HCT116 (cell line): ENCODE data around the gene HOXD8. TPM values are rescaled to one million over a fixed set of nuclear protein-coding genes. Genes with fewer than 3 reads are reported as not detected.

Experiments used
- ATAC-seq: fragments of 200-7000 bp; cut with Tn5 transposase; 2 replicates; pipeline ENCODE4 v1.9.1; 2020; ENCODE audit warnings: mild to moderate bottlenecking, moderate library complexity
- BruUV-seq: library from RNA; stranded (reverse); fragments of 400-500 nt; replicated peaks from 2 replicates; lab custom pipeline; 2021; lab: Mats Ljungman, UMichigan
- CTCF ChIA-PET: fragments of 300-600 bp; sonication (Branson Sonifier 250); formaldehyde crosslinking; loops from one replicate; lab custom pipeline; 2021; ENCODE audit warnings: antibody characterized with exemption; lab: Charles Lee
- POLR2A ChIA-PET: fragments of 300-600, 350-600 bp; sonication (Branson Sonifier 250); formaldehyde crosslinking; loops from one replicate; lab custom pipeline; 2021; ENCODE audit warnings: antibody characterized with exemption; lab: Charles Lee
- RAD21 ChIA-PET, 2 experiments: fragments of 300-600 bp; sonication (Branson Sonifier 250); formaldehyde crosslinking; loops; one replicate each; lab custom pipeline; 2023; ENCODE audit warnings: low total read pairs in 2 of 2; ENCODE audit not compliant: uncharacterized antibody in 2 of 2, unreplicated experiment in 2 of 2, low non-redundant PET in 1 of 2; lab: Charles Lee
- DNase-seq: peaks from one replicate; pipeline ENCODE4 v3.0.0-alpha.2; 2010; ENCODE audit warnings: low read depth, low spot score
- H2AFZ ChIP-seq: fragments of 200-600 bp; shearing (Covaris generic), sonication (generic); 2 replicates; pipeline ENCODE4 v1.6.1; 2017; ENCODE audit warnings: low read depth, mixed run types, mixed read lengths, antibody characterized with exemption, low read length; ENCODE audit not compliant: poor library complexity, severe bottlenecking
- H3K27ac ChIP-seq: 2 replicates; pipeline ENCODE4 v1.5.1; 2012; ENCODE audit warnings: low read depth, low read length
- H3K27me3 ChIP-seq: fragments of 200-600 bp; sonication (generic); 2 replicates; pipeline ENCODE4 v1.6.1; 2016; ENCODE audit warnings: mixed run types, low read length, mixed read lengths; ENCODE audit not compliant: insufficient read depth
- H3K36me3 ChIP-seq, 2 experiments: fragments of 200-500 bp in 1 of 2; fragments of 200-600 bp in 1 of 2; sonication (Bioruptor generic) in 1 of 2; sonication (generic) in 1 of 2; 2 replicates each; pipeline versions ENCODE4 v1.5.1 to v1.6.1; 2014 to 2016; ENCODE audit warnings: low read length in 2 of 2, inconsistent platforms in 1 of 2, mixed read lengths in 1 of 2, mixed run types in 1 of 2; ENCODE audit not compliant: insufficient read depth in 2 of 2, control insufficient read depth in 1 of 2
- H3K4me1 ChIP-seq, 2 experiments: fragments of 200-600 bp in 1 of 2; sonication (generic) in 1 of 2; 2 replicates each; pipeline versions ENCODE4 v1.5.1 to v1.6.1; 2012 to 2017; ENCODE audit warnings: low read length in 2 of 2, inconsistent platforms in 1 of 2, mild to moderate bottlenecking in 1 of 2, mixed read lengths in 1 of 2, mixed run types in 1 of 2, moderate library complexity in 1 of 2; ENCODE audit not compliant: insufficient read depth in 2 of 2, control insufficient read depth in 1 of 2
- H3K4me2 ChIP-seq: fragments of 200-600 bp; sonication (generic); 2 replicates; pipeline ENCODE4 v1.6.1; 2017; ENCODE audit warnings: mixed run types, low read length, mixed read lengths
- H3K4me3 ChIP-seq, 2 experiments: fragments of 200-600 bp in 1 of 2; sonication (generic) in 1 of 2; replicated peaks in 1 of 2; 2 replicates each; pipeline ENCODE4 v1.5.1; 2011 to 2016; ENCODE audit warnings: low read length in 2 of 2, control low read depth in 1 of 2, low read depth in 1 of 2, mild to moderate bottlenecking in 1 of 2, mixed read lengths in 1 of 2, mixed run types in 1 of 2
- H3K79me2 ChIP-seq: fragments of 200-600 bp; sonication (generic); 2 replicates; pipeline ENCODE4 v1.6.1; 2017; ENCODE audit warnings: mild to moderate bottlenecking, mixed run types, low read length, moderate library complexity, mixed read lengths; ENCODE audit not compliant: insufficient read depth
- H3K9ac ChIP-seq: fragments of 200-600 bp; sonication (generic); 2 replicates; pipeline ENCODE4 v1.6.1; 2016; ENCODE audit warnings: low read length, mixed read lengths
- H3K9me2 ChIP-seq: fragments of 200-600 bp; sonication (generic), shearing (Covaris generic); 2 replicates; pipeline ENCODE4 v1.6.1; 2017; ENCODE audit warnings: mixed run types, mild to moderate bottlenecking, moderate library complexity; ENCODE audit not compliant: insufficient read depth
- H3K9me3 ChIP-seq, 2 experiments: fragments of 200-500 bp in 1 of 2; fragments of 200-600 bp in 1 of 2; sonication (Bioruptor generic) in 1 of 2; sonication (generic) in 1 of 2; 2 replicates each; pipeline ENCODE4 v1.6.1; 2014 to 2017; ENCODE audit warnings: low read length in 2 of 2, mixed read lengths in 2 of 2, inconsistent platforms in 1 of 2, low read depth in 1 of 2, mild to moderate bottlenecking in 1 of 2, mixed run types in 1 of 2, moderate library complexity in 1 of 2; ENCODE audit not compliant: control insufficient read depth in 1 of 2, insufficient read depth in 1 of 2
- H4K20me1 ChIP-seq: fragments of 200-600 bp; sonication (generic), shearing (Covaris generic); 2 replicates; pipeline ENCODE4 v1.6.1; 2017; ENCODE audit warnings: mixed run types, mild to moderate bottlenecking, moderate library complexity; ENCODE audit not compliant: insufficient read depth
- CBX3 ChIP-seq: IDR thresholded peaks from 2 replicates; pipeline ENCODE4 v1.6.1; 2012; ENCODE audit warnings: low read depth
- CEBPB ChIP-seq: IDR thresholded peaks from 2 replicates; pipeline ENCODE4 v1.6.1; 2012; ENCODE audit warnings: low read depth
- ELF1 ChIP-seq: IDR thresholded peaks from 2 replicates; pipeline ENCODE4 v1.6.1; 2012; ENCODE audit warnings: low read depth, borderline replicate concordance
- EZH2 ChIP-seq: fragments of 200-600 bp; sonication (generic); IDR thresholded peaks from 2 replicates; pipeline ENCODE4 v1.6.1; 2017; ENCODE audit warnings: antibody characterized with exemption, mixed run types
- JUND ChIP-seq: IDR thresholded peaks from 2 replicates; pipeline ENCODE4 v1.6.1; 2012
- RAD21 ChIP-seq: IDR thresholded peaks from 2 replicates; pipeline ENCODE4 v1.6.1; 2012; ENCODE audit warnings: low read depth, mild to moderate bottlenecking
- YY1 ChIP-seq: IDR thresholded peaks from 2 replicates; pipeline ENCODE4 v1.6.1; 2011; ENCODE audit warnings: low read length, low read depth, moderate library complexity, mild to moderate bottlenecking; ENCODE audit not compliant: insufficient replicate concordance; ENCODE audit errors: extremely low read depth
- ZFX ChIP-seq: fragments of 450-650 bp; IDR thresholded peaks from 2 replicates; pipeline ENCODE4 v1.6.1; 2017
- intact Hi-C: fragments of 100-400 bp; cut with micrococcal nuclease; formaldehyde crosslinking; loops from 2 replicates; pipeline ENCODE4 v1.10.0; 2022
- total RNA-seq: library from RNA; stranded (reverse); gene quantifications from one replicate; pipeline ENCODE4 v1.2.1, GENCODE V29; 2021; ENCODE audit not compliant: unreplicated experiment
- TF ChIP-seq, protein P1 (sequence below), 3 experiments: fragments of 200-600 bp in 1 of 3; sonication (generic) in 1 of 3; IDR thresholded peaks in 2 of 3; conservative IDR thresholded peaks in 1 of 3; 2 replicates each; pipeline ENCODE4 v1.5.1; 2012 to 2017; ENCODE audit warnings: low read depth in 2 of 3, low read length in 2 of 3, antibody characterized with exemption in 1 of 3, borderline replicate concordance in 1 of 3, control low read depth in 1 of 3, mild to moderate bottlenecking in 1 of 3, mixed read lengths in 1 of 3, mixed run types in 1 of 3, moderate library complexity in 1 of 3; ENCODE audit not compliant: insufficient read depth in 1 of 3
- TF ChIP-seq, protein P2 (sequence below): IDR thresholded peaks from 2 replicates; pipeline ENCODE4 v1.6.1; 2012; ENCODE audit warnings: low read depth
- TF ChIP-seq, protein P3 (sequence below): IDR thresholded peaks from 2 replicates; pipeline ENCODE4 v1.6.1; 2012

Gene HOXD8
- total RNA-seq, 1 experiment from 2014 or later: 6.0 TPM

DNA sequence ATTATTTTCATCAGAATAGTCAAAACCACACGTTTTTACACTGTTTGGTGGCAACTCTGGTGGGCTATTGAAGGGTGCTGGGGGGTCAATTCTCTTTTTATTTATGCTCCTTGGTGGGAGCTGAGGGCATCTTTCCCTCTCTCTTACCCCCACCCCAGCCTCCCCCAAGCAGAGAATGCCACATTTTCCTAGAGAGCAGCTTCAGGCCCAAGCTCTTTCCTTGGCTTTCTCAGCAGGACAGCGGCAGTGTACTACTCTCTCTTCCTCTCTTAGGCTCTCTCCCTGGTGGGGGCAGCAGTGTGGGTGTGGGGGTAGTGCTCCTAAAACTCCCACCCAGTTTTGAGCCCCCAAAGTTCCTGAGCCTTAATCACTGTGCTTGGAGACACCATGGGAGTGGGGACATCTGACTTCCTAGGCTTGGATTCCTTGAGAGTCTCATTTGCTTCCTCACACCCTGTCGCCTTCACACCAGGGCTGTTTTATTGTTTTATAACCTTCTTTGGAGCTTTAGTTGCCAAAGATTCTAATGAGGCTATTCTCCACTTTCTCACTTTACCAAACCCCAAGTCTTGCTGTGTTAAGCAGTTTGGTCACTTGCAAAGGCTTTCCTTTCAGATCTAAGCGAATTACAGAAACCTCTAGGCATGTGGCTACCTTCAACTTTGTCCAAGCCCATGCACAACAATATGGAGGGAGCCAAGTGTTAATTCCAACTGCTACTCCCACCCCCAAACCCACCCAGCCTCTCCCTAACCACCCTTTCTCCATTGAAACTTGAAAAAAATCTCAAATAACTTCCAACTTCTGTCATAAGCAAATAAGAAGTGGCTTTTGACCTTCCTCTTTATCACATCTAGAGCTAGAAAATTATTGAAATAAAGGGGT lies 15.8 kb downstream of the HOXD8 start:
- intact Hi-C loops: no loop called here
- TF ChIP-seq, protein P1, sequence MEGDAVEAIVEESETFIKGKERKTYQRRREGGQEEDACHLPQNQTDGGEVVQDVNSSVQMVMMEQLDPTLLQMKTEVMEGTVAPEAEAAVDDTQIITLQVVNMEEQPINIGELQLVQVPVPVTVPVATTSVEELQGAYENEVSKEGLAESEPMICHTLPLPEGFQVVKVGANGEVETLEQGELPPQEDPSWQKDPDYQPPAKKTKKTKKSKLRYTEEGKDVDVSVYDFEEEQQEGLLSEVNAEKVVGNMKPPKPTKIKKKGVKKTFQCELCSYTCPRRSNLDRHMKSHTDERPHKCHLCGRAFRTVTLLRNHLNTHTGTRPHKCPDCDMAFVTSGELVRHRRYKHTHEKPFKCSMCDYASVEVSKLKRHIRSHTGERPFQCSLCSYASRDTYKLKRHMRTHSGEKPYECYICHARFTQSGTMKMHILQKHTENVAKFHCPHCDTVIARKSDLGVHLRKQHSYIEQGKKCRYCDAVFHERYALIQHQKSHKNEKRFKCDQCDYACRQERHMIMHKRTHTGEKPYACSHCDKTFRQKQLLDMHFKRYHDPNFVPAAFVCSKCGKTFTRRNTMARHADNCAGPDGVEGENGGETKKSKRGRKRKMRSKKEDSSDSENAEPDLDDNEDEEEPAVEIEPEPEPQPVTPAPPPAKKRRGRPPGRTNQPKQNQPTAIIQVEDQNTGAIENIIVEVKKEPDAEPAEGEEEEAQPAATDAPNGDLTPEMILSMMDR (IDR thresholded peaks at IDR 0.05 in 2 of 3, conservative IDR thresholded peaks at IDR 0.05 in 1 of 3; ENCODE audit: borderline replicate concordance in 1 of 3, insufficient read depth in 1 of 3, low read depth in 2 of 3, low read length in 2 of 3): no peak
- TF ChIP-seq, protein P2, sequence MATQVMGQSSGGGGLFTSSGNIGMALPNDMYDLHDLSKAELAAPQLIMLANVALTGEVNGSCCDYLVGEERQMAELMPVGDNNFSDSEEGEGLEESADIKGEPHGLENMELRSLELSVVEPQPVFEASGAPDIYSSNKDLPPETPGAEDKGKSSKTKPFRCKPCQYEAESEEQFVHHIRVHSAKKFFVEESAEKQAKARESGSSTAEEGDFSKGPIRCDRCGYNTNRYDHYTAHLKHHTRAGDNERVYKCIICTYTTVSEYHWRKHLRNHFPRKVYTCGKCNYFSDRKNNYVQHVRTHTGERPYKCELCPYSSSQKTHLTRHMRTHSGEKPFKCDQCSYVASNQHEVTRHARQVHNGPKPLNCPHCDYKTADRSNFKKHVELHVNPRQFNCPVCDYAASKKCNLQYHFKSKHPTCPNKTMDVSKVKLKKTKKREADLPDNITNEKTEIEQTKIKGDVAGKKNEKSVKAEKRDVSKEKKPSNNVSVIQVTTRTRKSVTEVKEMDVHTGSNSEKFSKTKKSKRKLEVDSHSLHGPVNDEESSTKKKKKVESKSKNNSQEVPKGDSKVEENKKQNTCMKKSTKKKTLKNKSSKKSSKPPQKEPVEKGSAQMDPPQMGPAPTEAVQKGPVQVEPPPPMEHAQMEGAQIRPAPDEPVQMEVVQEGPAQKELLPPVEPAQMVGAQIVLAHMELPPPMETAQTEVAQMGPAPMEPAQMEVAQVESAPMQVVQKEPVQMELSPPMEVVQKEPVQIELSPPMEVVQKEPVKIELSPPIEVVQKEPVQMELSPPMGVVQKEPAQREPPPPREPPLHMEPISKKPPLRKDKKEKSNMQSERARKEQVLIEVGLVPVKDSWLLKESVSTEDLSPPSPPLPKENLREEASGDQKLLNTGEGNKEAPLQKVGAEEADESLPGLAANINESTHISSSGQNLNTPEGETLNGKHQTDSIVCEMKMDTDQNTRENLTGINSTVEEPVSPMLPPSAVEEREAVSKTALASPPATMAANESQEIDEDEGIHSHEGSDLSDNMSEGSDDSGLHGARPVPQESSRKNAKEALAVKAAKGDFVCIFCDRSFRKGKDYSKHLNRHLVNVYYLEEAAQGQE: no peak
- TF ChIP-seq CEBPB (no peak), CBX3 (no peak), YY1 (no peak), EZH2 (no peak), JUND (no peak), RAD21 (no peak), ZFX (no peak), ELF1 (no peak)
- TF ChIP-seq, protein P3, sequence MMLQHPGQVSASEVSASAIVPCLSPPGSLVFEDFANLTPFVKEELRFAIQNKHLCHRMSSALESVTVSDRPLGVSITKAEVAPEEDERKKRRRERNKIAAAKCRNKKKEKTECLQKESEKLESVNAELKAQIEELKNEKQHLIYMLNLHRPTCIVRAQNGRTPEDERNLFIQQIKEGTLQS: no peak
- H3K27ac ChIP-seq: no peak overlapping the region
- H2AFZ ChIP-seq: no peak overlapping the region
- H3K27me3 ChIP-seq: no peaks in the 10 kb centered on the region
- H4K20me1 ChIP-seq: no peaks in the 10 kb centered on the region
- peaks cover 0 to 7% of the 10 kb centered on the region in 2 experiments; a peak in 2 of 4 replicates for H3K4me1 ChIP-seq
- H3K9me3 ChIP-seq: no peaks in the 10 kb centered on the region
- no TSS peak for BruUV-seq
- no peaks in the 10 kb centered on the region for H3K9me2 ChIP-seq
- no peak overlapping the region for H3K4me2 ChIP-seq
- POLR2A ChIA-PET: no interaction called here
- CTCF ChIA-PET: interaction anchor here (2.1 to 6.5 kb wide), 2 partner anchors 311 to 409 kb away, joined by 8 to 109 read pairs; no protein-coding TSS in a partner anchor
- H3K4me3 ChIP-seq: no peak overlapping the region
- no peaks in the 10 kb centered on the region for H3K79me2 ChIP-seq
- no peak overlapping the region for H3K9ac ChIP-seq
- RAD21 ChIA-PET: no interaction called here
- H3K36me3 ChIP-seq: no peaks in the 10 kb centered on the region
- ATAC-seq (no peak), DNase-seq (no peak)
